HepG2 (cell line): ENCODE results near the gene ATP11A. TPM values are rescaled to one million over a fixed set of nuclear protein-coding genes. Genes with fewer than 3 reads are reported as not detected.

ENCODE experiments used
- CTCF ChIP-seq: sonication (generic); formaldehyde crosslinking; IDR thresholded peaks from 2 replicates; pipeline ENCODE4 v1.5.0; 2020; ENCODE audit warnings: mild to moderate bottlenecking, missing genetic modification reagents, moderate library complexity
- E2F1 ChIP-seq: sonication (generic); formaldehyde crosslinking; IDR thresholded peaks from 2 replicates; pipeline ENCODE4 v1.5.0; 2020; ENCODE audit warnings: missing genetic modification reagents
- GABPB1 ChIP-seq: IDR thresholded peaks from 2 replicates; pipeline ENCODE4 v1.6.1; 2016; ENCODE audit warnings: mild to moderate bottlenecking, missing genetic modification reagents, moderate library complexity, missing compliant biosample characterization
- ISL2 ChIP-seq: sonication (generic); formaldehyde crosslinking; IDR thresholded peaks from 2 replicates; pipeline ENCODE4 v1.5.0; 2020; ENCODE audit warnings: missing genetic modification reagents
- KAT7 ChIP-seq: IDR thresholded peaks from 2 replicates; pipeline ENCODE4 v1.6.1; 2018; ENCODE audit warnings: borderline replicate concordance, missing compliant biosample characterization
- KDM4B ChIP-seq: sonication (generic); formaldehyde crosslinking; IDR thresholded peaks from 2 replicates; pipeline ENCODE4 v1.4.0; 2020; ENCODE audit warnings: missing genetic modification reagents
- KLF12 ChIP-seq: sonication (generic); formaldehyde crosslinking; IDR thresholded peaks from 2 replicates; pipeline ENCODE4 v1.4.0; 2020; ENCODE audit warnings: missing genetic modification reagents, borderline replicate concordance
- MXD3 ChIP-seq: IDR thresholded peaks from 2 replicates; pipeline ENCODE4 v1.6.1; 2016; ENCODE audit warnings: mild to moderate bottlenecking, missing biosample characterization, missing genetic modification reagents
- NCOR1 ChIP-seq: fragments of 200-600 bp; sonication (generic); IDR thresholded peaks from 2 replicates; pipeline ENCODE4 v1.7.0; 2017; ENCODE audit warnings: antibody characterized with exemption, low read length, borderline replicate concordance
- NFIC ChIP-seq: IDR thresholded peaks from 2 replicates; pipeline ENCODE4 v1.6.1; 2012; ENCODE audit warnings: mild to moderate bottlenecking, low read length, inconsistent platforms
- PRMT3 ChIP-seq: sonication (generic); formaldehyde crosslinking; IDR thresholded peaks from 2 replicates; pipeline ENCODE4 v1.8.1; 2022; ENCODE audit warnings: low read depth, mild to moderate bottlenecking, moderate library complexity, missing genetic modification reagents, borderline replicate concordance
- RELA ChIP-seq: sonication (generic); formaldehyde crosslinking; IDR thresholded peaks from 2 replicates; pipeline ENCODE4 v1.4.0; 2020; ENCODE audit warnings: missing genetic modification reagents
- SAFB2 ChIP-seq: sonication (generic); formaldehyde crosslinking; IDR thresholded peaks from 2 replicates; pipeline ENCODE4 v1.5.1; 2020; ENCODE audit warnings: missing genetic modification reagents, low read depth, mild to moderate bottlenecking, borderline replicate concordance
- SCMH1 ChIP-seq: sonication (generic); formaldehyde crosslinking; IDR thresholded peaks from 2 replicates; pipeline ENCODE4 v1.9.0; 2021; ENCODE audit warnings: missing genetic modification reagents, mild to moderate bottlenecking, borderline replicate concordance
- SPEN ChIP-seq: sonication (generic); formaldehyde crosslinking; IDR thresholded peaks from 2 replicates; pipeline ENCODE4 v1.5.1; 2020; ENCODE audit warnings: low read depth, mild to moderate bottlenecking, missing genetic modification reagents
- TBX2 ChIP-seq: sonication (generic); formaldehyde crosslinking; IDR thresholded peaks from 2 replicates; pipeline ENCODE4 v1.5.0; 2020; ENCODE audit warnings: missing genetic modification reagents, mild to moderate bottlenecking, borderline replicate concordance
- ZFY ChIP-seq: sonication (generic); formaldehyde crosslinking; IDR thresholded peaks from 2 replicates; pipeline ENCODE4 v1.4.0; 2020; ENCODE audit warnings: missing genetic modification reagents
- ZKSCAN5 ChIP-seq: sonication (generic); formaldehyde crosslinking; IDR thresholded peaks from 2 replicates; pipeline ENCODE4 v1.5.1; 2020; ENCODE audit warnings: mild to moderate bottlenecking, missing genetic modification reagents
- ZNF207 ChIP-seq: fragments of 450-650 bp; IDR thresholded peaks from 2 replicates; pipeline ENCODE4 v1.6.1; 2016; ENCODE audit warnings: antibody characterized with exemption, borderline replicate concordance
- ZNF24 ChIP-seq: fragments of 450-650 bp; IDR thresholded peaks from 2 replicates; pipeline ENCODE4 v1.6.1; 2017; ENCODE audit warnings: antibody characterized with exemption, mild to moderate bottlenecking
- ZNF335 ChIP-seq: sonication (generic); formaldehyde crosslinking; IDR thresholded peaks from 2 replicates; pipeline ENCODE4 v1.4.0; 2020; ENCODE audit warnings: missing genetic modification reagents
- ZNF574 ChIP-seq: sonication (generic); formaldehyde crosslinking; IDR thresholded peaks from 2 replicates; pipeline ENCODE4 v1.4.0; 2020; ENCODE audit warnings: missing genetic modification reagents
- ZNF674 ChIP-seq: sonication (generic); formaldehyde crosslinking; IDR thresholded peaks from 2 replicates; pipeline ENCODE4 v1.5.0; 2020; ENCODE audit warnings: low read depth, mild to moderate bottlenecking, missing genetic modification reagents
- ZNF879 ChIP-seq: sonication (generic); formaldehyde crosslinking; IDR thresholded peaks from 2 replicates; pipeline ENCODE4 v1.8.1; 2023; ENCODE audit warnings: missing genetic modification reagents
- ZSCAN9 ChIP-seq: IDR thresholded peaks from 2 replicates; pipeline ENCODE4 v1.6.1; 2016; ENCODE audit warnings: borderline replicate concordance
- polyA plus RNA-seq, 8 experiments: library from polyadenylated mRNA; depleted of rRNA in 3 of 8; stranded (reverse) in 7 of 8; unstranded in 1 of 8; fragments of >200 nt; fragmentation: Illumina TruSeq in 4 of 8; extraction: Trizol in 4 of 8; gene quantifications; 2 replicates each; pipeline versions ENCODE4 v1.2.1 to v1.2.3, GENCODE V29; 2011 to 2016; ENCODE audit warnings: low read depth in 4 of 8, missing spikeins in 1 of 8, mixed read lengths in 1 of 8; ENCODE audit not compliant: insufficient read depth in 1 of 8
- total RNA-seq, 5 experiments: library from RNA; depleted of rRNA; stranded (reverse); fragments of >200 nt; fragmentation: Illumina TruSeq; extraction: Trizol; gene quantifications; 2 replicates each; pipeline ENCODE4 v1.2.3, GENCODE V29; 2016; ENCODE audit warnings: low read depth in 1 of 5

ATP11A gene
- total and polyA plus RNA-seq, 2 of the 13 experiments (the other 11 are each of a cell fraction or from before 2014, with no cell fraction given): 18.4 to 20.1 TPM

GRCh38 chr13:112928972-112929782, 239.3 kb downstream of the ATP11A start (continued):
- TF ChIP-seq ZNF207: no peak
- no peak for TF ChIP-seq ZKSCAN5 (CRISPR knock-in tag)
- peak; percentile 65 for TF ChIP-seq CTCF (CRISPR knock-in tag)
- TF ChIP-seq KLF12 (CRISPR knock-in tag): peak; percentile 63; the same call in 1 of the 2 replicates
- TF ChIP-seq ISL2 (CRISPR knock-in tag): no peak
- TF ChIP-seq ZFY: peak; percentile 44
- TF ChIP-seq ZNF574 (CRISPR knock-in tag): peak; percentile 74
- no peak for TF ChIP-seq E2F1 (CRISPR knock-in tag)
- TF ChIP-seq RELA (CRISPR knock-in tag): no peak
- no peak for TF ChIP-seq PRMT3 (CRISPR knock-in tag)
- no peak for TF ChIP-seq SCMH1 (CRISPR knock-in tag)
- TF ChIP-seq KDM4B: no peak
- no peak for TF ChIP-seq MXD3 (CRISPR knock-in tag)
- no peak for TF ChIP-seq NFIC
- 0 out of 2 replicates have a peak, but pooled peaks have one; percentile 42 for TF ChIP-seq SPEN
- no peak for TF ChIP-seq ZNF879
- no peak for TF ChIP-seq ZNF24
- 0 out of 2 replicates have a peak, but pooled peaks have one; percentile 29 for TF ChIP-seq KAT7 (CRISPR knock-in tag)
- no peak; the same call in 1 of the 2 replicates for TF ChIP-seq TBX2 (CRISPR knock-in tag)
- TF ChIP-seq ZNF674 (CRISPR knock-in tag): no peak
- no peak; the same call in 1 of the 2 replicates for TF ChIP-seq GABPB1
- no peak for TF ChIP-seq SAFB2 (CRISPR knock-in tag)
- TF ChIP-seq ZNF335 (CRISPR knock-in tag): no peak
- TF ChIP-seq NCOR1: peak; percentile 70; the same call in 1 of the 2 replicates
- TF ChIP-seq ZSCAN9 (CRISPR knock-in tag): no peak; the same call in 1 of the 2 replicates
